HG02623 (cell line): ENCODE results near the gene LRRC61.

Experiments
- ATAC-seq: cut with Tn5 transposase; IDR thresholded peaks from one replicate; pipeline ENCODE4 v1.9.1; 2021; ENCODE audit warnings: moderate library complexity; ENCODE audit not compliant: unreplicated experiment

Gene LRRC61

GRCh38 chr7:150329331-150330120 is 6.4 kb downstream of the LRRC61 start:
- ATAC-seq: no peak

- no peak for ATAC-seq
Measured at GRCh38 chr7:150330211-150330885, 7.2 kb downstream of the LRRC61 start.

- ATAC-seq: no peak
Measured at GRCh38 chr7:150332852-150333635, 9.9 kb downstream of the LRRC61 start.

GRCh38 chr7:150333659-150334058 is 10.5 kb downstream of the LRRC61 start:
- ATAC-seq: no peak

GRCh38 chr7:150334108-150334507 is 11.0 kb downstream of the LRRC61 start:
- ATAC-seq: no peak

- no peak for ATAC-seq
Measured at GRCh38 chr7:150335108-150335773, 12.1 kb downstream of the LRRC61 start.

GRCh38 chr7:150335774-150336112 is 12.6 kb downstream of the LRRC61 start:
- ATAC-seq: no peak

- ATAC-seq: no peak
Measured at GRCh38 chr7:150336746-150337145, 13.6 kb downstream of the LRRC61 start.

GRCh38 chr7:150337179-150337578 is 14.0 kb downstream of the LRRC61 start:
- ATAC-seq: no peak

- no peak for ATAC-seq
Measured at GRCh38 chr7:150337659-150338081, 14.5 kb downstream of the LRRC61 start.

- ATAC-seq: no peak
Measured at GRCh38 chr7:150338166-150338829, 15.1 kb downstream of the LRRC61 start.

GRCh38 chr7:150339409-150339809 is 16.3 kb downstream of the LRRC61 start:
- ATAC-seq: no peak

GRCh38 chr7:150340024-150340749 is 17.0 kb downstream of the LRRC61 start:
- no peak for ATAC-seq

- no peak for ATAC-seq
Measured at GRCh38 chr7:150340875-150341262, 17.7 kb downstream of the LRRC61 start.

- no peak for ATAC-seq
Measured at GRCh38 chr7:150341263-150342120, 18.3 kb downstream of the LRRC61 start, which contains the start of gene RARRES2. RARRES2 (minus strand) TSS chr7:150341629; CDS start chr7:150340609, 1,020 bp downstream.

- no peak for ATAC-seq
Measured at GRCh38 chr7:150342121-150342408, 18.9 kb downstream of the LRRC61 start.

- no peak for ATAC-seq
Measured at GRCh38 chr7:150343225-150343624, 20.1 kb downstream of the LRRC61 start.

- no peak for ATAC-seq
Measured at GRCh38 chr7:150344299-150344698, 21.1 kb downstream of the LRRC61 start.

GRCh38 chr7:150345012-150345411 is 21.9 kb downstream of the LRRC61 start:
- no peak for ATAC-seq
